Activated CD8-positive, alpha-beta memory T cell treated with anti-CD3 and anti-CD28 coated beads, Interleukin-2, amount 10 ng/mL, durations not matched to agents 7 days and 5 days (primary cell): Measurements from ENCODE around the gene COMMD9. TPM values are rescaled to one million over a fixed set of nuclear protein-coding genes. Genes with fewer than 3 reads are reported as not detected.
"Not testable (repeated sequence)": the region's sequence is repeated elsewhere in the genome, so short reads cannot be mapped to it uniquely, and the experiment has no call there.

Experiments used
- ATAC-seq: fragments of 150-1000 bp; cut with Tn5 transposase; one replicate; pipeline ENCODE4 v1.10.0; 2021; ENCODE audit warnings: moderate library complexity
- CTCF ChIA-PET: fragments of 350-600 bp; sonication (Branson Sonifier 250); formaldehyde crosslinking; loops from one replicate; lab custom pipeline; 2021; ENCODE audit warnings: antibody characterized with exemption; lab: Charles Lee
- DNase-seq: peaks from one replicate; pipeline ENCODE4 v3.0.0-alpha.2; 2020
- H3K27ac Mint-ChIP-seq: one replicate; pipeline ENCODE4 v1.8.0; 2021; ENCODE audit warnings: mild to moderate bottlenecking, mixed read lengths
- H3K27me3 Mint-ChIP-seq: one replicate; pipeline ENCODE4 v1.8.0; 2021; ENCODE audit warnings: mixed read lengths
- H3K36me3 Mint-ChIP-seq: one replicate; pipeline ENCODE4 v1.8.0; 2021; ENCODE audit warnings: mild to moderate bottlenecking, mixed read lengths
- H3K4me1 Mint-ChIP-seq: one replicate; pipeline ENCODE4 v1.8.0; 2021; ENCODE audit warnings: mixed read lengths
- H3K4me3 Mint-ChIP-seq: one replicate; pipeline ENCODE4 v1.8.0; 2021; ENCODE audit warnings: mild to moderate bottlenecking, moderate library complexity, mixed read lengths
- H3K9me3 Mint-ChIP-seq: one replicate; pipeline ENCODE4 v1.8.0; 2022; ENCODE audit warnings: low read depth, mixed read lengths
- total RNA-seq, 2 experiments: library from RNA; stranded (reverse); gene quantifications; one replicate each; pipeline ENCODE4 v1.2.3, GENCODE V29; 2021

COMMD9 gene
- 10 to 100 TPM; 33.2 to 40.0 TPM for total RNA-seq

DNA sequence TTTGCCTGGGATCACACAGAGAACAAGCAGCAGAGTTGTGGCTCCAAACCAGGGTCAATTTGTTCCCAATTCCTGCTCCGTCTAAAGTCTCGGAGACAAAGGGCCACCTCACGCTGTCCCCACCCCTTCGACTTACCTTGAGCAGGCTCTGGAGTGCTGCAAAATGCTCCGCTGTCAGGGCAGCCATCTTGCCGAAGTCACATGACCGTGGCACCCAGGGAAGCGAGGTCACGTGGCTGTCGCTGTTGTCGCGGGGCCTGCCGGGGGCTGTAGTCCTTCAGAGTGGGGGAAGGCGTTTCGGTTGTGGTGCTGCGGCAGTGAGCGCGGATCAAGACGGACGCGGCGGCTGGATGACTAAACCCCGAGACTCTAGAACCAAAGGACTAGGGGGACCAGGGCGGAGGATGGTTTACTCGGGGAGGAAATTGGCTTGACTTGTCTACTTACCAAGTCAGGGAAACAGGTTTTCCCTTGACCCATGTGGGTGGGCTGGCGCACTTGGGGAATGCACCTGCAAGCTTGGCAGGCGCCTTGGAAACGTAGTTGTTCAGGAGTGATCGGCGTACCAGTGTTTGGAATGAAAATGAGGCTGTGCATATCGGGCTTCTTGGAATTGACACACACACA is at the start of gene COMMD9:
COMMD9 (minus strand) TSS at position 199 of the 627 bp plus-strand sequence; CDS start at position 187, 12 bp downstream.
- Mint-ChIP-seq H3K4me1 (peaks cover 24% of the 10 kb centered on the region), H3K9me3 (no peaks in the 10 kb centered on the region), H3K4me3 (peak within 1 kb of the TSS; percentile 88), H3K27ac (peak within 1 kb of the TSS; percentile 69), H3K27me3 (peaks cover 3% of the 10 kb centered on the region), H3K36me3 (no peaks in the 10 kb centered on the region)
- DNase-seq, result peak; percentile 98
- CTCF ChIA-PET, result interaction anchor here (0.6 to 5.0 kb wide), 10 partner anchors 14 to 457 kb away, joined by 3 to 71 read pairs (median 4); partner anchors contain the start of gene TRAF6
- ATAC-seq, result peak; percentile 98

DNA sequence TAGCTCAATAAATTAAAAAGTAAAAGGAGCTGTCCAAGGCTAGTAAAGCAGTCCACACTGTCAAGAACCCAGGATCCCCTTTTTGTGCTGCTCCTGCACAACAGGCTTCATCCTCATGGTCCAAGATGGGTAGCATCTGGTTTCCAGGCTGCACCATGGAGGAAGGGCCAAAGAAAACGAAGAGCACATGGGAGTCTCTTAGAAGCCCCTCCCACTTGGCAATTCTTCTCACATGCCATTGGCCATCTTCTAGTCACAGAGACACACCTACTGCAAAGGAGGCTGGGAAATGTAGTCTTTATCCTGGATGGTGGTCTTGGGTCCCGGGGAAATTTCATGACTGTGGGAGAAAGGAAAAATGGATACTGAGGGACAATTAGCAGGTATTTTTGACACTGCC is 44.7 kb upstream of the COMMD9 start:
- no peaks in the 10 kb centered on the region for H3K36me3 Mint-ChIP-seq
- no peak overlapping the region for H3K4me3 Mint-ChIP-seq
- no peak for ATAC-seq
- CTCF ChIA-PET, result no interaction called here
- H3K9me3 Mint-ChIP-seq, result no peaks in the 10 kb centered on the region
- no peak for DNase-seq
- no peak overlapping the region for H3K27ac Mint-ChIP-seq
- H3K27me3 Mint-ChIP-seq, result peaks cover 7% of the 10 kb centered on the region
- no peaks in the 10 kb centered on the region for H3K4me1 Mint-ChIP-seq

DNA sequence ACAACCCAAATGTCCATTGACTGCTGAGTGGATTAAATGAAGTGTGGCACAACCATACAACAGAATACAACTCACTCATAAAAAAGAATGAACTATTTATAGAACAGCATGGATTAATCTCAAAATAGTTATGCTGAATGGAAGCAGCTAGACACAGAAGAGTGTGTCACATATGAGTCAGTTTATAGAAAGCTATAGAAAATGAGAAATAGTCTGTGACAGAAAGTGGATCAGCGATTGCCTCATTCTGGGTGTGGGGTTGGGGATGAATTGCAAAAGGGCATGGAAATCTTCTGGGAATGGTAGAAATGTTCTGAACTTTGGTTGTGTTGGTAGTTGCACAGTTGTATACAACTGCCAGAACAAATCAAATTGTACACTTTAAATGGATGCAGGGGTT is 44.2 kb upstream of the COMMD9 start:
- no peaks in the 10 kb centered on the region for H3K9me3 Mint-ChIP-seq
- ATAC-seq, result no peak
- no peak overlapping the region for H3K4me3 Mint-ChIP-seq
- CTCF ChIA-PET, result no interaction called here
- H3K36me3 Mint-ChIP-seq, result no peaks in the 10 kb centered on the region
- H3K27me3 Mint-ChIP-seq, result peaks cover 8% of the 10 kb centered on the region
- DNase-seq, result no peak
- H3K27ac Mint-ChIP-seq, result no peak overlapping the region
- no peaks in the 10 kb centered on the region for H3K4me1 Mint-ChIP-seq

DNA sequence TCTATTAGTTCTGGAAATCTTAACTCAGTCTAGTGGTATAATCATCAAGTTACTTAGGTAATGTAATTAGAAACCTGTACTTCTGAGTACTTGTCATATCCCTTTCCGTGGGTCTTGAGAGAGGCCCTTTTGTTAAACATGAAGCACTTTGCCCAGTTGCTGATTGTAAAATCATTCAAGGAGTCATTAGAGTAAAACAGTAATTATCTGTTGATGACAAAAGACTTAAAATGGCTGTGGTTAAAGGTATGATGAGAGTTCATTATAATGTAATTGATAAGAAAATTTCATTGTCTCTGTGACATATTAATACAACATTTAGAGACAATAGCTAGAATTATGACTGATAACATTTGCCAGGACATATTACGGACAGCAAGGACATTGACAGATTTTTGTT is 41.2 kb upstream of the COMMD9 start:
- CTCF ChIA-PET, result no interaction called here
- Mint-ChIP-seq H3K4me3 (no peak overlapping the region), H3K9me3 (no peaks in the 10 kb centered on the region), H3K36me3 (no peaks in the 10 kb centered on the region), H3K27me3 (peaks cover 16% of the 10 kb centered on the region), H3K4me1 (no peaks in the 10 kb centered on the region), H3K27ac (no peak overlapping the region)
- no peak for DNase-seq
- no peak for ATAC-seq

DNA sequence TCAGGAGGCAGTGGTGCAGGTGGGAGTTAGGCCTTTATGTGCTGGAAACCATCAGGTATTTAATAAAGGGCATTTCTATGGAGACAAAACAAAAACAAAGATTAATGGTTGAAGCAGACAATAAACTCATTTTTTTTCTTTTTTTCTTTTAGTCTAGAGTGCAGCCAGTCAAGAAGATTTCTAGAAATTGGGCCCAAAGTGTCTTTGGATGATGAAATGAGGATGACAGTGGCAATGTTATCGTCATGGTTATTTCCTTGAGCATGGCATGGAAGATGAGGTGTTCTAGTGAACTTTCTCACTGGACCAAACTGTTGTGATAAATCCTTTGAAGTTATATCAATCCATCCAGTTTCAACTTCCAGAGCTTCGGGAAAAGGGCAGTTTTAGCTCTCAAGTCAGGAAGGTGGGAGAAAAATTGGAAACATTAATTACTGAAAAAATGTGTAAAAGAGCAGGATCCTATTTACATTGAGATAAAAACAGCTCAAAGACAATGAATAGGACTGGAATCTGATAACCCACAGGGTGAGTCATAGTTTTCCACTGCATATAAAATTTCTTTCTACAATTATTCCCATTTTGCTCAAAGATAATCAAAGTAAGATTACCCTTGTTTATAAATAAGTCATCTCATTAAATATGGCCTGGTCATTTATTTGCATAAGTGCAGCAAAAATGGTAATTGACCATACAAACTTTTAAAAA is 39.9 kb upstream of the COMMD9 start:
- no peaks in the 10 kb centered on the region for H3K9me3 Mint-ChIP-seq
- peaks cover 16% of the 10 kb centered on the region for H3K27me3 Mint-ChIP-seq
- ATAC-seq, result no peak
- no peak overlapping the region for H3K4me3 Mint-ChIP-seq
- H3K4me1 Mint-ChIP-seq, result no peaks in the 10 kb centered on the region
- CTCF ChIA-PET, result no interaction called here
- DNase-seq, result no peak
- H3K27ac Mint-ChIP-seq, result no peak overlapping the region
- H3K36me3 Mint-ChIP-seq, result no peaks in the 10 kb centered on the region

DNA sequence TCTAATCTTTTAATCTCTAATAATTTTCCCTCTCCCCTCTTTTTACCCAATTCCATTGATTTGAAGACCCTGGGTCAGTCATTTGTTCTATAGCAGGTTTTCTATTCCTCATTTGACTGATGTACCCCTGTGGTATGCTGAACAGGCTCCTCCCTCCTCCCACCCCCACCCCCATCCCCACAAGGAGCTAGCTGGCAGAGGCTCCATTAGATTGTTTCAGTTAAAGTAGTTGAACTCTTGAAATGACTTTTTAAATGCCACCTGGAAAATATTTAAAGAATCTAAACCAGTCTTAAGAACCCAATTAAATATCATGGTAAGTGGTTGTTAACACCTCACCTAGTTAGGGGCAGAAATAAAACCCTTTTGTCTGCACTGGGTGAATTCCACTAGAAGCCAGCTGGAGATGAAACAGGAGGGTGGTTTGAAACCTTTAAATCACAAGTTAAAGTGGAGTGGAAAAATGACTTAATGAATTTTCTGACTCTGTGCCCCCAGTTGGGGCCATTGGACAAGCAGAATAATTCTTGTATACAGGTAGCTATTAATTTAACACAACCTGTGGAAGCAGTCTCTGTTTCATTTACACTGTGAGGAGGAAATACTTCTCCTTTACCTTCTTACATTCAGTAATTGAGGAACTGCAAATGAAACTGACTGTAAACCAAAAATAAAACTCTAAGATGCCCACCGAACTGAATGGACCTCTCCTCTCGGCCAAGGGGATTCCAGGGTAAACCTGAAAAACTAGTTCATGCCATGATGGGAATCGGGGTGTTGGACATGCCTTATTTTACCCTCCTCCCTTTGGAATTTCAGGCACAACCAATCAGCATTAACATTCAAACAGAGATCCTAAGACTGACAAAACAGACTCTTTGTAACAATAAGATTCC is 37.5 kb upstream of the COMMD9 start:
- Mint-ChIP-seq H3K9me3 (no peaks in the 10 kb centered on the region), H3K27me3 (peaks cover 14% of the 10 kb centered on the region), H3K36me3 (no peaks in the 10 kb centered on the region), H3K27ac (no peak overlapping the region), H3K4me3 (no peak overlapping the region), H3K4me1 (no peaks in the 10 kb centered on the region)
- ATAC-seq (no peak), DNase-seq (no peak)
- CTCF ChIA-PET, result no interaction called here

DNA sequence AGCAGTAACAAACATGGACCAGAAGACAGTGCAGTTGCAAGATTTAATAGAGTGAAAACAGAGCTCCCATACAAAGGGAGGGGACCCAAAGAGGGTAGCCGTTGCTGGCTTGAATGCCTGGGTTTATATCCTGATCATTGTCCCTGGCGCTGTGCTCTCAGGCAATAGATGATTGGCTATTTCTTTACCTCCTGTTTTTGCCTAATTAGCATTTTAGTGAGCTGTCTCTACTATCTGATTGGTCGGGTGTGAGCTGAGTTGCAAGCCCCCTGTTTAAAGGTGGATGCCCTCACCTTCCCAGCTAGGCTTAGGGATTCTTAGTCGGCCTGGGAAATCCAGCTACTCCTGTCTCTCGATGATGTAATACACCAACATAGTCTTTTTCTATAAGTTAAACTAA is 36.2 kb upstream of the COMMD9 start:
- not testable (repeated sequence) for H3K36me3 Mint-ChIP-seq, H3K4me1 Mint-ChIP-seq, ATAC-seq, H3K9me3 Mint-ChIP-seq, DNase-seq, H3K4me3 Mint-ChIP-seq, H3K27ac Mint-ChIP-seq
- H3K27me3 Mint-ChIP-seq, result peaks cover 14% of the 10 kb centered on the region
- CTCF ChIA-PET, result interaction anchor here (0.7 kb wide), 1 partner anchor 268 kb away, joined by 3 read pairs; no protein-coding TSS in a partner anchor

DNA sequence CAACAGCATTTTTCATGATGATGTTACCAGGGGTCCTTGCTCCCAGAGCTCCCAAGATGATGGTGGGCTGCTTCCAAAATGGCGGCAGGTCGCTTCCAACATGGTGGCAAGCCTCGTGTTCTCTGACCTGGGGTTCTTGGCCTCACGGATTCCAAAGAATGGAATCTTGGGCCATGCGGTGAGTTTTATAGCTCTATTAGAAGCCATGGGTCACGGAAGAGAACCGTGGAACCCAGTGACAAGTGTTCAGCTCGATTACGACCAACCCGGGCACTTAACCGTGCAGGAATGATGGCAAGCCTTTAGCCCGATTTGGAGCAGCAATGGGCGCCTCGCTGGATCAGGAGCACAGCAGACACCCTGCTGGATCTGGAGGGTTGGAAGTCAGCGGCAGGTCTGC is 35.7 kb upstream of the COMMD9 start:
- H3K9me3 Mint-ChIP-seq, H3K36me3 Mint-ChIP-seq, H3K4me1 Mint-ChIP-seq, CTCF ChIA-PET, ATAC-seq, H3K4me3 Mint-ChIP-seq, DNase-seq, H3K27ac Mint-ChIP-seq: not testable (repeated sequence)
- H3K27me3 Mint-ChIP-seq, result peaks cover 14% of the 10 kb centered on the region

DNA sequence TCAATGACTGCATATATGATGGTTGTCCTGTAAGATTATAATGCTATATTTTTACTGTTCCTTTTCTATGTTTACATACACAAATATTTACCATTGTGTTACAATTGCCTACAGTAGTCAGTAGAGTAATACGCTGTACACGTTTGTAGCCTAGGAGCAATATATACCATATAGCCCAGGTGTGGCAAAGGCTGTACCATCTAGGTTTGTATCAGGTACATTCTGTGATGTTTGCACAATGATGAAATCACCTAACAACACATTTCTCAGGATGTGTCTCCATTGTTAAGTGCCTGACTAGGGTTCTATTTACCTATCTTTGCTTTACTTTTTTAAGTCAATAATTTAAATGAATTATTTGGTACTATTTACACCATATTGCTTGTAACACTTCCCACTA is 28.8 kb upstream of the COMMD9 start:
- Mint-ChIP-seq H3K4me3 (no peak overlapping the region), H3K4me1 (no peaks in the 10 kb centered on the region), H3K36me3 (no peaks in the 10 kb centered on the region), H3K9me3 (no peaks in the 10 kb centered on the region), H3K27ac (no peak overlapping the region), H3K27me3 (peaks cover 37% of the 10 kb centered on the region)
- ATAC-seq (no peak), DNase-seq (no peak)
- CTCF ChIA-PET, result no interaction called here

DNA sequence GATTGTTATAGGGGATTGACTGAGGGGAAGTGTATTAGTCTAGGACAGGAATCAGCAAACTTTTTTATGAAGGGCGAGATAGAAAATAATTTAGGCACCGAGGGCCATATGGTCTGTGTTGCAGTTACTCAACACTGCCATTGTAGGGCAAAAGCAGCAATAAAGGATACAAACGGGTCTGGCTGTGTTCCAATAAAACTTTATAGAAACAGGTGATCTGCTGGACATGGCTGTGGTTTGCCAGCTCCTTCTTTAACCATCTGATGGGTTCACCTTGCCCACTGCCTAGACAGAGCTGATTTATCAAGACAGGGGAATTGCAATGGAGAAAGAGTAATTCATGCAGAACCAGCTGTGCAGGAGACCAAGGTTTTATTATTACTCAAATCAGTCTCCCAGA is 26.8 kb upstream of the COMMD9 start:
- Mint-ChIP-seq H3K27ac (no peak overlapping the region), H3K9me3 (no peaks in the 10 kb centered on the region), H3K36me3 (no peaks in the 10 kb centered on the region), H3K4me1 (no peaks in the 10 kb centered on the region), H3K4me3 (no peak overlapping the region), H3K27me3 (peaks cover 40% of the 10 kb centered on the region)
- no peak for ATAC-seq
- no peak for DNase-seq
- CTCF ChIA-PET, result no interaction called here

DNA sequence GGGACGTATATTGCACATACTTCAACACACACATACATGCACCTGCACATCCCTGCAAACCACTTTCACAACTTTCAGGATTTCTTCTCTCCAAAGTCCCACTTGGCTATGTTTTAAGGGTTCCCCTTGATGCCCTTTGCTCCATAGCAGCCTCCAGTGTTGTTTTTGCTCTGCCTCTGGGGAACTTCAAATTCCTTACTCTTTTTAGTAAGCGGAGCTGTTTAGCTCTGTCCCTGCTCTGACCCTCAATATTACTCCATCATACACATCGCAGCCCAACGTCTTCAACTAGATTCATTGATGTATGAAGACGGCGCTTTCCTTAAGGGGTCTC is 25.2 kb upstream of the COMMD9 start:
- peaks cover 43% of the 10 kb centered on the region for H3K27me3 Mint-ChIP-seq
- H3K4me1 Mint-ChIP-seq, result no peaks in the 10 kb centered on the region
- H3K9me3 Mint-ChIP-seq, result no peaks in the 10 kb centered on the region
- CTCF ChIA-PET, result no interaction called here
- no peak overlapping the region for H3K4me3 Mint-ChIP-seq
- no peak for DNase-seq
- no peak for ATAC-seq
- H3K36me3 Mint-ChIP-seq, result no peaks in the 10 kb centered on the region
- no peak overlapping the region for H3K27ac Mint-ChIP-seq

DNA sequence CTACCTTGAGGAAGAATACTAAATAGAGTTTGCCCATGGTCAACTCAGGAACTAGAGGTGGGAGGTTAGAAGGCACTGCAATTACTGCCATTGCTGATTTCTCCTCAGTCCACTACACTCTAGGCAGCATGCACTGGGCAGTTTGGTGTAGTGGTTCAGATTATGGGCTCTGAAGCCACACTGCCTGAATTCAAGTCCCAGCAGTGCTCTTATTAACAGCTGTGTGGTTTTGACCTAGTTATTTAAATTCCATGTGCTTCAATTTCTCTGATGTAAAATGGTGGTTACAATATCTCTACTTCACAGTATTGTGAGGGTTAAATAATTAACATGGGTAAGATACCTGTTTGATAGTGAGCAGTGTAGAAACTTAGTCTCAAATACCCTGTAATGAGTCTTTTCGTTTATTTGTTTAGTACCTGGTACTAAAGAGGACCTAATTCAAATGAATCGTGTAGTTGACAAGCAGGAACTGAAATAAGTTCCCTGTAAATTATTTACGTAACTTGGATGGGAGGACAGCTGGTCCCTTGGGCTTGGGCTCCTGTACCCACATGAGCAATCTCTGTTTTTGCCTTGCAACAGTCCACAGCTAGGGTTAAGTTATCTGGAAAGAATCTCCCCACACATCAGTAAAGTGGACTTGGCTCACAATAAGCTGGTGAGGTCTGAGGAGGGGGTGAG is 24.7 kb upstream of the COMMD9 start:
- H3K27me3 Mint-ChIP-seq, result peaks cover 43% of the 10 kb centered on the region
- H3K4me1 Mint-ChIP-seq, result no peaks in the 10 kb centered on the region
- H3K9me3 Mint-ChIP-seq, result no peaks in the 10 kb centered on the region
- DNase-seq (no peak), ATAC-seq (no peak)
- H3K36me3 Mint-ChIP-seq, result no peaks in the 10 kb centered on the region
- CTCF ChIA-PET, result no interaction called here
- H3K27ac Mint-ChIP-seq, result no peak overlapping the region
- no peak overlapping the region for H3K4me3 Mint-ChIP-seq
